HepG2 (cell line): ENCODE results near the gene ZCCHC17. TPM values are rescaled to one million over a fixed set of nuclear protein-coding genes. Genes with fewer than 3 reads are reported as not detected.

Experiments used
- ARID4A ChIP-seq: sonication (generic); formaldehyde crosslinking; IDR thresholded peaks from 2 replicates; pipeline ENCODE4 v1.5.0; 2020; ENCODE audit warnings: mild to moderate bottlenecking, missing genetic modification reagents, borderline replicate concordance
- CHD2 ChIP-seq: IDR thresholded peaks from 2 replicates; pipeline ENCODE4 v1.6.1; 2011; ENCODE audit warnings: low read depth, low read length, improper control_type of control experiment
- GATAD1 ChIP-seq: IDR thresholded peaks from 2 replicates; pipeline ENCODE4 v1.6.1; 2016; ENCODE audit warnings: missing genetic modification reagents, missing compliant biosample characterization
- HDAC6 ChIP-seq: fragments of 200-600 bp; sonication (generic); IDR thresholded peaks from 2 replicates; pipeline ENCODE4 v1.7.0; 2017; ENCODE audit warnings: mild to moderate bottlenecking, antibody characterized with exemption, low read length, low read depth
- JARID2 ChIP-seq: sonication (generic); formaldehyde crosslinking; IDR thresholded peaks from 2 replicates; pipeline ENCODE4 v1.8.1; 2023; ENCODE audit warnings: missing genetic modification reagents, inconsistent platforms; ENCODE audit not compliant: insufficient replicate concordance
- MBNL3 ChIP-seq: fragments of 250-450 bp; sonication (Bioruptor Pico); conservative IDR thresholded peaks from 2 replicates; pipeline ENCODE4 v1.8.0; 2022; ENCODE audit warnings: mild to moderate bottlenecking, inconsistent platforms
- SALL2 ChIP-seq: sonication (generic); formaldehyde crosslinking; IDR thresholded peaks from 2 replicates; pipeline ENCODE4 v1.8.1; 2023; ENCODE audit warnings: mild to moderate bottlenecking, missing genetic modification reagents, inconsistent platforms
- SAP130 ChIP-seq: IDR thresholded peaks from 2 replicates; pipeline ENCODE4 v1.6.1; 2016; ENCODE audit warnings: low read depth
- TFAP4 ChIP-seq: sonication (generic); IDR thresholded peaks from 2 replicates; pipeline ENCODE4 v1.6.1; 2016; ENCODE audit warnings: low read depth, borderline replicate concordance
- TFDP2 ChIP-seq: sonication (generic); formaldehyde crosslinking; IDR thresholded peaks from 2 replicates; pipeline ENCODE4 v1.4.0; 2020; ENCODE audit warnings: missing genetic modification reagents
- ZBTB26 ChIP-seq: IDR thresholded peaks from 2 replicates; pipeline ENCODE4 v1.6.1; 2016; ENCODE audit warnings: missing compliant biosample characterization, missing genetic modification reagents, borderline replicate concordance
- ZBTB46 ChIP-seq: sonication (generic); formaldehyde crosslinking; IDR thresholded peaks from 2 replicates; pipeline ENCODE4 v1.4.0; 2020; ENCODE audit warnings: mild to moderate bottlenecking, missing genetic modification reagents, borderline replicate concordance
- ZNF256 ChIP-seq: sonication (generic); formaldehyde crosslinking; conservative IDR thresholded peaks from 2 replicates; pipeline ENCODE4 v1.4.0; 2020; ENCODE audit warnings: missing genetic modification reagents
- ZNF350 ChIP-seq: sonication (generic); formaldehyde crosslinking; IDR thresholded peaks from 2 replicates; pipeline ENCODE4 v1.4.0; 2020; ENCODE audit warnings: mild to moderate bottlenecking, low read depth, missing genetic modification reagents, borderline replicate concordance
- ZNF382 ChIP-seq: sonication (generic); formaldehyde crosslinking; IDR thresholded peaks from 2 replicates; pipeline ENCODE4 v1.5.0; 2020; ENCODE audit warnings: missing genetic modification reagents, mild to moderate bottlenecking, borderline replicate concordance
- ZNF460 ChIP-seq: sonication (generic); formaldehyde crosslinking; IDR thresholded peaks from 2 replicates; pipeline ENCODE4 v1.5.1; 2020; ENCODE audit warnings: missing genetic modification reagents, mild to moderate bottlenecking, borderline replicate concordance
- ZNF558 ChIP-seq: sonication (generic); formaldehyde crosslinking; IDR thresholded peaks from 2 replicates; pipeline ENCODE4 v1.9.0; 2022; ENCODE audit warnings: mild to moderate bottlenecking, missing genetic modification reagents, borderline replicate concordance
- ZNF564 ChIP-seq: sonication (generic); formaldehyde crosslinking; IDR thresholded peaks from 2 replicates; pipeline ENCODE4 v1.8.1; 2023; ENCODE audit warnings: mild to moderate bottlenecking, missing genetic modification reagents
- polyA plus RNA-seq, 8 experiments: library from polyadenylated mRNA; depleted of rRNA in 3 of 8; stranded (reverse) in 7 of 8; unstranded in 1 of 8; fragments of >200 nt; fragmentation: Illumina TruSeq in 4 of 8; extraction: Trizol in 4 of 8; gene quantifications; 2 replicates each; pipeline versions ENCODE4 v1.2.1 to v1.2.3, GENCODE V29; 2011 to 2016; ENCODE audit warnings: low read depth in 4 of 8, missing spikeins in 1 of 8, mixed read lengths in 1 of 8; ENCODE audit not compliant: insufficient read depth in 1 of 8
- total RNA-seq, 5 experiments: library from RNA; depleted of rRNA; stranded (reverse); fragments of >200 nt; fragmentation: Illumina TruSeq; extraction: Trizol; gene quantifications; 2 replicates each; pipeline ENCODE4 v1.2.3, GENCODE V29; 2016; ENCODE audit warnings: low read depth in 1 of 5

Gene ZCCHC17
- total and polyA plus RNA-seq, 2 of the 13 experiments (the other 11 are each of a cell fraction or from before 2014, with no cell fraction given): 20.5 to 53.0 TPM

- TF ChIP-seq ARID4A (CRISPR knock-in tag): peak; percentile 25; the same call in 1 of the 2 replicates
- TF ChIP-seq ZNF558 (CRISPR knock-in tag): no peak
- TF ChIP-seq ZNF350 (CRISPR knock-in tag): 0 out of 2 replicates have a peak, but pooled peaks have one; percentile 6
- no peak for TF ChIP-seq TFDP2 (CRISPR knock-in tag)
- 0 out of 2 replicates have a peak, but pooled peaks have one; percentile 17 for TF ChIP-seq SAP130 (CRISPR knock-in tag)
- TF ChIP-seq GATAD1 (CRISPR knock-in tag): no peak
- no peak for TF ChIP-seq ZNF382 (CRISPR knock-in tag)
- peak; percentile 71; the same call in 1 of the 2 replicates for TF ChIP-seq TFAP4
- no peak for TF ChIP-seq MBNL3 (CRISPR knock-in tag)
- TF ChIP-seq ZBTB46 (CRISPR knock-in tag): no peak
- no peak for TF ChIP-seq SALL2
- TF ChIP-seq ZBTB26 (CRISPR knock-in tag): no peak
- no peak for TF ChIP-seq ZNF564
- no peak for TF ChIP-seq HDAC6
- no peak for TF ChIP-seq CHD2
- no peak for TF ChIP-seq JARID2 (CRISPR knock-in tag)
- no peak for TF ChIP-seq ZNF460 (CRISPR knock-in tag)
- no peak for TF ChIP-seq ZNF256 (CRISPR knock-in tag)
- TF ChIP-seq, all 625 proteins: peak for 10
Observed at GRCh38 chr1:31372051-31372450, 75.2 kb downstream of the ZCCHC17 start (continued).
